ENCODE data around the gene RETNLB. TPM values are rescaled to one million over a fixed set of nuclear protein-coding genes. Genes with fewer than 3 reads are reported as not detected.

RETNLB gene, protein sequence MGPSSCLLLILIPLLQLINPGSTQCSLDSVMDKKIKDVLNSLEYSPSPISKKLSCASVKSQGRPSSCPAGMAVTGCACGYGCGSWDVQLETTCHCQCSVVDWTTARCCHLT
- total RNA-seq (not detected), polyA plus RNA-seq (not detected)
- long read RNA-seq, donor 1, result 0 reads
- long read RNA-seq, donor 2, partial matches to known transcripts, result 10 of 10 reads
- long read RNA-seq, donor 2, other reads (novel, unspliced or antisense), result 0 of 10 reads
- long read RNA-seq, donor 3, result 0 reads
- long read RNA-seq, donor 4, result 0 reads
- long read RNA-seq, donor 5, result 0 reads
- long read RNA-seq, donor 6, result 0 reads
- long read RNA-seq, donor 7, result 0 reads
- long read RNA-seq, donor 8, result 0 reads
- long read RNA-seq, donor 9, result 0 reads
- long read RNA-seq, donor 10, result 0 reads

DNA sequence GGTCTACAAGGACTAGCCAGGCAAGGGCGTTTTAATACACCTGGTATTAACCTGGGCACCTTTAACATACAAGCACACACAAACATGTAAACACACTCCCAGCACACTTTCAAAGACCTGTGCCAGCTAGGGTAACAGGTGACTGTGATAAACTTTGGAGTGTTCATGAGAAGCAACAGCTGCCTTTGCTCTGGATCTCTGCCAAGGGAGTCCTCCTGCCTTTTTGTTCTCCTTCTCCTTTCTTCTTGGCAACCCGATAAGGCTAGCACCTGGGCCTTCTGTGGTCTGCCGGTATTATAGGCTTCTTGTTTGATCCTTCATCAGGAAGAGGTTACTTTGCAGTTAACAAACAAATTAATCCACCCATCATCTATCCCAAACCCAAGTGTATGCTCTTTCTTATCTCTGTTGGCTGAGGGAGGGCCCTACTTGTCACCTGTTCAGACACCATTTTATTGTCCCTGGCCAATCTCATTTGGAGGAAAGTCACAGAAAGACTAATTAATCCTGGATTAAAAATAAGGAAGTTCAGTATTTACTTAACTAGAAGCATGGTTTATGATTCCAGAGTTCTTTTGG, at the start of gene RETNLB:
Gene RETNLB, minus strand, starts transcription at position 7 of the 579 bp plus-strand sequence. CDS start 225 bp downstream, outside the sequence.
- intact Hi-C loops (cut with DNase I), result no loop called here
- no peak within 1 kb of the TSS for H3K4me3 ChIP-seq
- no peaks in the 10 kb centered on the region for H3K36me3 ChIP-seq (replicated peaks in 1 of 2)
- TF ChIP-seq, protein P1, sequence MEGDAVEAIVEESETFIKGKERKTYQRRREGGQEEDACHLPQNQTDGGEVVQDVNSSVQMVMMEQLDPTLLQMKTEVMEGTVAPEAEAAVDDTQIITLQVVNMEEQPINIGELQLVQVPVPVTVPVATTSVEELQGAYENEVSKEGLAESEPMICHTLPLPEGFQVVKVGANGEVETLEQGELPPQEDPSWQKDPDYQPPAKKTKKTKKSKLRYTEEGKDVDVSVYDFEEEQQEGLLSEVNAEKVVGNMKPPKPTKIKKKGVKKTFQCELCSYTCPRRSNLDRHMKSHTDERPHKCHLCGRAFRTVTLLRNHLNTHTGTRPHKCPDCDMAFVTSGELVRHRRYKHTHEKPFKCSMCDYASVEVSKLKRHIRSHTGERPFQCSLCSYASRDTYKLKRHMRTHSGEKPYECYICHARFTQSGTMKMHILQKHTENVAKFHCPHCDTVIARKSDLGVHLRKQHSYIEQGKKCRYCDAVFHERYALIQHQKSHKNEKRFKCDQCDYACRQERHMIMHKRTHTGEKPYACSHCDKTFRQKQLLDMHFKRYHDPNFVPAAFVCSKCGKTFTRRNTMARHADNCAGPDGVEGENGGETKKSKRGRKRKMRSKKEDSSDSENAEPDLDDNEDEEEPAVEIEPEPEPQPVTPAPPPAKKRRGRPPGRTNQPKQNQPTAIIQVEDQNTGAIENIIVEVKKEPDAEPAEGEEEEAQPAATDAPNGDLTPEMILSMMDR (IDR thresholded peaks at IDR 0.05), result no peak
- TF ChIP-seq POLR2A (IDR thresholded peaks at IDR 0.05), result no peak
- DNase-seq, result no peak
- H3K4me1 ChIP-seq (replicated peaks in 1 of 2), result no peaks in the 10 kb centered on the region
- H3K27me3 ChIP-seq, result no peaks in the 10 kb centered on the region
- no peak within 1 kb of the TSS for H3K27ac ChIP-seq
- H3K9me3 ChIP-seq (replicated peaks in 1 of 3), result no peaks in the 10 kb centered on the region
- 57 to 71% (median 68%) methylated on average over 3 of the region's 3 CpGs for WGBS, 4 donors

DNA sequence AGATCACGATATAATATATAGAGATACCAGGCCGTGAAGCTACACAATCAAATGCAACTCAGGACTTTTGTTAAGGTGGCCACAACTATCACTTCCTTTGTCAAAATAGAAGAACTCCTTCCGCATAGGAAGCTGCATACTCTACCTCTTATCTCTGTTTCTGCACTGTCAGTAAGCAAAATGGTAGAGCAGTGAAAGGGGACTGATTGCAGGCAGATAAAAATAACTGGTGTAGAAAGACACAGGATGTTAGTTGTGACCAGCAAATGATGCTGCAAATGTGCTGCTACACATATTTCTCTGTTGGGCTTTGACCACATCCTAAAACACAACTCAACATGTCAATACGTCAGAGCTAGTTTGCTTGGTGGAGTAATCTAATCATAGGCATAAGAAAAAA, 49.1 kb upstream of the RETNLB start:
- peaks cover 0 to 6% (median 0%) of the 10 kb centered on the region in 3 donors for H3K9me3 ChIP-seq (replicated peaks in 1 of 3)
- no peak overlapping the region for H3K4me3 ChIP-seq
- intact Hi-C loops (cut with DNase I), result no loop called here
- H3K36me3 ChIP-seq (replicated peaks in 1 of 2), result no peaks in the 10 kb centered on the region
- DNase-seq, result no peak
- no peak overlapping the region for H3K27ac ChIP-seq
- WGBS, 4 donors, result 64 to 74% (median 71%) methylated on average over 4 of the region's 4 CpGs
- TF ChIP-seq, protein P1 (IDR thresholded peaks at IDR 0.05), result no peak
- TF ChIP-seq POLR2A (IDR thresholded peaks at IDR 0.05), result no peak
- no peaks in the 10 kb centered on the region for H3K27me3 ChIP-seq
- no peaks in the 10 kb centered on the region for H3K4me1 ChIP-seq (replicated peaks in 1 of 2)

DNA sequence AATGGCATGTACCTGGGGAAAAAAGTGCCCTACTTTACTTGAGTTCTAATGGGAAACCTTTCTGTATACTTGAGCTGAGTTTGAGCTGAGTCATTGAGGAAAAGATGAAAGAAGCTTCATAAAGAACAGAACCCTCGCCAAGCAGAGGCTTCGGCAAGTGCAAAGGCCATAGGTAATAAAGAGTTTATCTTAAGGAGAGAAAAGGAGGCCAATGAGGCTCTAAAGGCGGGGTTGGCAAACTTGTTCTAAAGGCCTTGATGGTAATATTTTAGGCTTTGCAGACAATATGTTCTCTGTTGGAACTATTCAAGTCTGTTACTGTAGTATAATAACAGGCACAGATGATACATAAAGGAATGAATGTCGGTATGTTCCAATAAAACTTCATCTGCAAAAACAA, 47.8 kb upstream of the RETNLB start:
- H3K27ac ChIP-seq, result no peak overlapping the region
- WGBS, 4 donors, result 74 to 87% (median 83%) methylated on average over 4 of the region's 4 CpGs
- H3K27me3 ChIP-seq, result no peaks in the 10 kb centered on the region
- no peaks in the 10 kb centered on the region for H3K4me1 ChIP-seq (replicated peaks in 1 of 2)
- no peaks in the 10 kb centered on the region for H3K36me3 ChIP-seq (replicated peaks in 1 of 2)
- H3K9me3 ChIP-seq (replicated peaks in 1 of 3), result peaks cover 0 to 6% (median 0%) of the 10 kb centered on the region in 3 donors
- DNase-seq, result no peak
- H3K4me3 ChIP-seq, result no peak overlapping the region
- intact Hi-C loops (cut with DNase I), result no loop called here
- no peak for TF ChIP-seq POLR2A (IDR thresholded peaks at IDR 0.05)
- TF ChIP-seq, protein P1 (IDR thresholded peaks at IDR 0.05), result no peak

DNA sequence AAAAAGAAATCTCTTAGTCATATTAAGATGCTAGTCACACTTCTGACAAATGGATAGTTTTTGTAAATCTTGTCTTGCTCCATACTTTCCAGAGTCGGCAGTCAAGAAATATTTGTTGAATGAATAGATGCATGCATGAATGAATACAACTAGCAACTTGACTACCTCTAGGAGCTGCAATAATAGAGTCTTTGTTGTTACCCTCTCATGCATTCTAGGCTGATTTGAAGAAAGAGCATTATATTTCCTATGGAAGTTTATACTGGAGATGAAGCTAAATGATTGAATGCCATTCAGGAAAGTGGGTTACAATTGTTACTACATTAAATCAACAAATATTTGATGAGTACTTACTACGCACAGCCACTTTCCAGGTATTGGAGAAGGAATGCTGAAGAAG, 47.2 kb upstream of the RETNLB start:
- TF ChIP-seq POLR2A (IDR thresholded peaks at IDR 0.05), result no peak
- TF ChIP-seq, protein P1 (IDR thresholded peaks at IDR 0.05), result no peak
- Histone ChIP-seq H3K27me3 (no peaks in the 10 kb centered on the region), H3K27ac (no peak overlapping the region), H3K4me1 (replicated peaks in 1 of 2) (no peaks in the 10 kb centered on the region), H3K36me3 (replicated peaks in 1 of 2) (no peaks in the 10 kb centered on the region), H3K9me3 (replicated peaks in 1 of 3) (peaks cover 0 to 6% (median 0%) of the 10 kb centered on the region in 3 donors), H3K4me3 (no peak overlapping the region)
- 79 to 93% (median 84%) methylated on average over 2 of the region's 2 CpGs for WGBS, 4 donors
- intact Hi-C loops (cut with DNase I), result no loop called here
- DNase-seq, result no peak

All from adrenal gland (tissue), 19 donors.